ENCODE data around the gene RAPGEF1.

The RAPGEF1 gene

GRCh38 chr9:131606896-131607567 is 132.8 kb downstream of the RAPGEF1 start:
- no CpG with 5 or more reads among the region's 13 CpGs for WGBS (ENCODE audit: extremely low coverage, insufficient coverage, low lambda C conversion rate)
- no peaks in the 10 kb centered on the region for H3K79me2 ChIP-seq (ENCODE audit: control insufficient read depth, insufficient read depth, low read length)
- DNase-seq, result peak; percentile 13
- H3K36me3 ChIP-seq (ENCODE audit: control insufficient read depth, insufficient read depth, low read length), result no peaks in the 10 kb centered on the region
- H3K79me1 ChIP-seq (ENCODE audit: low read length), result no peaks in the 10 kb centered on the region
- no peak overlapping the region for H3K9ac ChIP-seq (ENCODE audit: low read length)
- H2AK5ac ChIP-seq (ENCODE audit: low read length), result no peak overlapping the region
- H3K4ac ChIP-seq (ENCODE audit: low read depth, low read length), result no peak overlapping the region
- H2BK120ac ChIP-seq (ENCODE audit: low read depth, low read length), result no peak overlapping the region
- no peak overlapping the region for H3K23ac ChIP-seq (ENCODE audit: low read length)
- no peak overlapping the region for H4K8ac ChIP-seq (ENCODE audit: low read depth, low read length)
- H3K4me2 ChIP-seq (ENCODE audit: low read length), result no peak overlapping the region
- no peak overlapping the region for H3K56ac ChIP-seq (ENCODE audit: low read length)
- no peak overlapping the region for H3K27ac ChIP-seq (ENCODE audit: low read depth, low read length)
- peaks cover 10% of the 10 kb centered on the region for H3K4me1 ChIP-seq (ENCODE audit: control insufficient read depth, low read depth, low read length)
- H3K4me3 ChIP-seq (ENCODE audit: low read length), result no peak overlapping the region
- no peak overlapping the region for H2BK5ac ChIP-seq (ENCODE audit: low read length)
- no peak overlapping the region for H3K18ac ChIP-seq (ENCODE audit: low read length)
- no peaks in the 10 kb centered on the region for H3K27me3 ChIP-seq (ENCODE audit: insufficient read depth, low read length, poor library complexity)
- H4K5ac ChIP-seq (ENCODE audit: low read length), result no peak overlapping the region
- H2BK15ac ChIP-seq (replicated peaks; ENCODE audit: low read depth), result no peak overlapping the region

- no peak overlapping the region for H2BK120ac ChIP-seq (ENCODE audit: low read depth, low read length)
- no peaks in the 10 kb centered on the region for H3K27me3 ChIP-seq (ENCODE audit: insufficient read depth, low read length, poor library complexity)
- H3K23ac ChIP-seq (ENCODE audit: low read length), result no peak overlapping the region
- no peak overlapping the region for H3K9ac ChIP-seq (ENCODE audit: low read length)
- H2AK5ac ChIP-seq (ENCODE audit: low read length), result no peak overlapping the region
- H2BK5ac ChIP-seq (ENCODE audit: low read length), result no peak overlapping the region
- H3K36me3 ChIP-seq (ENCODE audit: control insufficient read depth, insufficient read depth, low read length), result no peaks in the 10 kb centered on the region
- H3K4me1 ChIP-seq (ENCODE audit: control insufficient read depth, low read depth, low read length), result peaks cover 10% of the 10 kb centered on the region
- DNase-seq, result no peak
- no peak overlapping the region for H3K18ac ChIP-seq (ENCODE audit: low read length)
- no peaks in the 10 kb centered on the region for H3K79me1 ChIP-seq (ENCODE audit: low read length)
- no peak overlapping the region for H4K8ac ChIP-seq (ENCODE audit: low read depth, low read length)
- H3K79me2 ChIP-seq (ENCODE audit: control insufficient read depth, insufficient read depth, low read length), result no peaks in the 10 kb centered on the region
- no peak overlapping the region for H3K4ac ChIP-seq (ENCODE audit: low read depth, low read length)
- H4K5ac ChIP-seq (ENCODE audit: low read length), result no peak overlapping the region
- WGBS (ENCODE audit: extremely low coverage, insufficient coverage, low lambda C conversion rate), result no CpG with 5 or more reads among the region's 9 CpGs
- H3K4me2 ChIP-seq (ENCODE audit: low read length), result no peak overlapping the region
- H3K27ac ChIP-seq (ENCODE audit: low read depth, low read length), result no peak overlapping the region
- H3K56ac ChIP-seq (ENCODE audit: low read length), result no peak overlapping the region
- H3K4me3 ChIP-seq (ENCODE audit: low read length), result no peak overlapping the region
- H2BK15ac ChIP-seq (replicated peaks; ENCODE audit: low read depth), result no peak overlapping the region
Observed at GRCh38 chr9:131605770-131606590, 133.9 kb downstream of the RAPGEF1 start.

- Histone ChIP-seq H3K4me2 (ENCODE audit: low read length) (no peak overlapping the region), H3K23ac (ENCODE audit: low read length) (no peak overlapping the region), H3K36me3 (ENCODE audit: control insufficient read depth, insufficient read depth, low read length) (peaks cover 3% of the 10 kb centered on the region), H4K5ac (ENCODE audit: low read length) (no peak overlapping the region), H3K18ac (ENCODE audit: low read length) (no peak overlapping the region), H3K27me3 (ENCODE audit: insufficient read depth, low read length, poor library complexity) (no peaks in the 10 kb centered on the region), H3K56ac (ENCODE audit: low read length) (no peak overlapping the region), H3K4me1 (ENCODE audit: control insufficient read depth, low read depth, low read length) (peaks cover 6% of the 10 kb centered on the region), H3K4ac (ENCODE audit: low read depth, low read length) (no peak overlapping the region), H3K79me2 (ENCODE audit: control insufficient read depth, insufficient read depth, low read length) (no peaks in the 10 kb centered on the region), H2AK5ac (ENCODE audit: low read length) (no peak overlapping the region), H2BK120ac (ENCODE audit: low read depth, low read length) (no peak overlapping the region), H3K27ac (ENCODE audit: low read depth, low read length) (no peak overlapping the region), H3K4me3 (ENCODE audit: low read length) (no peak overlapping the region), H3K9ac (ENCODE audit: low read length) (no peak overlapping the region), H2BK15ac (replicated peaks; ENCODE audit: low read depth) (no peak overlapping the region), H4K8ac (ENCODE audit: low read depth, low read length) (no peak overlapping the region), H2BK5ac (ENCODE audit: low read length) (no peak overlapping the region), H3K79me1 (ENCODE audit: low read length) (no peaks in the 10 kb centered on the region)
- WGBS (ENCODE audit: extremely low coverage, insufficient coverage, low lambda C conversion rate), result no CpG with 5 or more reads among the region's 16 CpGs
- DNase-seq, result no peak
Observed at GRCh38 chr9:131603711-131604439, 136.0 kb downstream of the RAPGEF1 start.

- H4K8ac ChIP-seq (ENCODE audit: low read depth, low read length), result no peak overlapping the region
- no peak overlapping the region for H2BK5ac ChIP-seq (ENCODE audit: low read length)
- no peak for DNase-seq
- no CpG with 5 or more reads among the region's 9 CpGs for WGBS (ENCODE audit: extremely low coverage, insufficient coverage, low lambda C conversion rate)
- peaks cover 5% of the 10 kb centered on the region for H3K36me3 ChIP-seq (ENCODE audit: control insufficient read depth, insufficient read depth, low read length)
- no peak overlapping the region for H3K4me3 ChIP-seq (ENCODE audit: low read length)
- no peak overlapping the region for H3K4me2 ChIP-seq (ENCODE audit: low read length)
- H4K5ac ChIP-seq (ENCODE audit: low read length), result no peak overlapping the region
- H3K4me1 ChIP-seq (ENCODE audit: control insufficient read depth, low read depth, low read length), result peaks cover 2% of the 10 kb centered on the region
- H2BK120ac ChIP-seq (ENCODE audit: low read depth, low read length), result no peak overlapping the region
- no peaks in the 10 kb centered on the region for H3K79me2 ChIP-seq (ENCODE audit: control insufficient read depth, insufficient read depth, low read length)
- no peak overlapping the region for H3K56ac ChIP-seq (ENCODE audit: low read length)
- H3K27me3 ChIP-seq (ENCODE audit: insufficient read depth, low read length, poor library complexity), result no peaks in the 10 kb centered on the region
- no peak overlapping the region for H3K4ac ChIP-seq (ENCODE audit: low read depth, low read length)
- H3K9ac ChIP-seq (ENCODE audit: low read length), result no peak overlapping the region
- H3K18ac ChIP-seq (ENCODE audit: low read length), result no peak overlapping the region
- H2AK5ac ChIP-seq (ENCODE audit: low read length), result no peak overlapping the region
- no peak overlapping the region for H3K23ac ChIP-seq (ENCODE audit: low read length)
- no peak overlapping the region for H3K27ac ChIP-seq (ENCODE audit: low read depth, low read length)
- no peaks in the 10 kb centered on the region for H3K79me1 ChIP-seq (ENCODE audit: low read length)
- H2BK15ac ChIP-seq (replicated peaks; ENCODE audit: low read depth), result no peak overlapping the region
Observed at GRCh38 chr9:131603199-131603598, 136.7 kb downstream of the RAPGEF1 start.

- peaks cover 5% of the 10 kb centered on the region for H3K36me3 ChIP-seq (ENCODE audit: control insufficient read depth, insufficient read depth, low read length)
Observed at GRCh38 chr9:131601683-131602181, 138.1 kb downstream of the RAPGEF1 start.

More at GRCh38 chr9:131601683-131602181, 138.1 kb downstream of the RAPGEF1 start:
- H3K18ac ChIP-seq (ENCODE audit: low read length), result no peak overlapping the region
- H3K27me3 ChIP-seq (ENCODE audit: insufficient read depth, low read length, poor library complexity), result no peaks in the 10 kb centered on the region
- no peak overlapping the region for H3K56ac ChIP-seq (ENCODE audit: low read length)
- no peaks in the 10 kb centered on the region for H3K79me1 ChIP-seq (ENCODE audit: low read length)
- no peaks in the 10 kb centered on the region for H3K79me2 ChIP-seq (ENCODE audit: control insufficient read depth, insufficient read depth, low read length)
- H2AK5ac ChIP-seq (ENCODE audit: low read length), result no peak overlapping the region
- H3K4me3 ChIP-seq (ENCODE audit: low read length), result no peak overlapping the region
- no peak overlapping the region for H2BK120ac ChIP-seq (ENCODE audit: low read depth, low read length)
- H2BK15ac ChIP-seq (replicated peaks; ENCODE audit: low read depth), result no peak overlapping the region
- H3K4me2 ChIP-seq (ENCODE audit: low read length), result no peak overlapping the region
- H4K5ac ChIP-seq (ENCODE audit: low read length), result no peak overlapping the region
- WGBS (ENCODE audit: extremely low coverage, insufficient coverage, low lambda C conversion rate), result no CpG with 5 or more reads among the region's 14 CpGs
- H2BK5ac ChIP-seq (ENCODE audit: low read length), result no peak overlapping the region
- H4K8ac ChIP-seq (ENCODE audit: low read depth, low read length), result no peak overlapping the region
- no peak overlapping the region for H3K9ac ChIP-seq (ENCODE audit: low read length)
- no peak for DNase-seq
- no peak overlapping the region for H3K23ac ChIP-seq (ENCODE audit: low read length)
- no peaks in the 10 kb centered on the region for H3K4me1 ChIP-seq (ENCODE audit: control insufficient read depth, low read depth, low read length)
- H3K27ac ChIP-seq (ENCODE audit: low read depth, low read length), result no peak overlapping the region
- no peak overlapping the region for H3K4ac ChIP-seq (ENCODE audit: low read depth, low read length)
